ENCODE data around the gene GNA15.

The GNA15 gene

GRCh38 chr19:3106509-3107141 is 29.2 kb upstream of the GNA15 start:
- no peak for DNase-seq (ENCODE audit: low read depth in 2 of 2)

- DNase-seq (ENCODE audit: low read depth in 2 of 2) = no peak
Observed at GRCh38 chr19:3107658-3108057, 28.2 kb upstream of the GNA15 start.

GRCh38 chr19:3108775-3109174 is 27.1 kb upstream of the GNA15 start:
- no peak for DNase-seq (ENCODE audit: low read depth in 2 of 2)

GRCh38 chr19:3109491-3109890 is 26.3 kb upstream of the GNA15 start:
- no peak for DNase-seq (ENCODE audit: low read depth in 2 of 2)

GRCh38 chr19:3110126-3110825 is 25.6 kb upstream of the GNA15 start:
- DNase-seq (ENCODE audit: low read depth in 2 of 2) = no peak

GRCh38 chr19:3111586-3112247 is 24.1 kb upstream of the GNA15 start:
- DNase-seq (ENCODE audit: low read depth in 2 of 2) = no peak

- DNase-seq (ENCODE audit: low read depth in 2 of 2) = no peak
Observed at GRCh38 chr19:3112375-3113099, 23.3 kb upstream of the GNA15 start.

GRCh38 chr19:3113100-3114017 is 22.5 kb upstream of the GNA15 start:
- DNase-seq (ENCODE audit: low read depth in 2 of 2) = no peak

- no peak for DNase-seq (ENCODE audit: low read depth in 2 of 2)
Observed at GRCh38 chr19:3114018-3114726, 21.7 kb upstream of the GNA15 start.

GRCh38 chr19:3114811-3115210 is 21.0 kb upstream of the GNA15 start:
- DNase-seq (ENCODE audit: low read depth in 2 of 2) = no peak

- no peak for DNase-seq (ENCODE audit: low read depth in 2 of 2)
Observed at GRCh38 chr19:3115411-3115810, 20.4 kb upstream of the GNA15 start.

GRCh38 chr19:3115916-3116602 is 19.8 kb upstream of the GNA15 start:
- no peak for DNase-seq (ENCODE audit: low read depth in 2 of 2)

GRCh38 chr19:3116621-3117020 is 19.2 kb upstream of the GNA15 start:
- no peak for DNase-seq (ENCODE audit: low read depth in 2 of 2)

GRCh38 chr19:3117716-3118115 is 18.1 kb upstream of the GNA15 start:
- no peak for DNase-seq (ENCODE audit: low read depth in 2 of 2)

GRCh38 chr19:3118232-3119070 is 17.4 kb upstream of the GNA15 start:
- no peak for DNase-seq (ENCODE audit: low read depth in 2 of 2)

- no peak for DNase-seq (ENCODE audit: low read depth in 2 of 2)
Observed at GRCh38 chr19:3119071-3119595, 16.7 kb upstream of the GNA15 start.

GRCh38 chr19:3119693-3120380 is 16.0 kb upstream of the GNA15 start:
- no peak for DNase-seq (ENCODE audit: low read depth in 2 of 2)

- no peak for DNase-seq (ENCODE audit: low read depth in 2 of 2)
Observed at GRCh38 chr19:3120611-3121276, 15.1 kb upstream of the GNA15 start.
